ENCODE results near the gene PRKCE. TPM values are rescaled to one million over a fixed set of nuclear protein-coding genes. Genes with fewer than 3 reads are reported as not detected.

Gene PRKCE
- total RNA-seq, 4 donors from 2014 or later = 20.0 to 29.7 (median 25.2) TPM

- no peak overlapping the region for H3K27ac ChIP-seq
- H3K9me3 ChIP-seq = no peaks in the 10 kb centered on the region
- DNase-seq = no peak
- no peaks in the 10 kb centered on the region for H3K27me3 ChIP-seq
- no peaks in the 10 kb centered on the region for H3K36me3 ChIP-seq
- TF ChIP-seq POLR2A (IDR thresholded peaks at IDR 0.05) = no peak
- no peak for TF ChIP-seq CTCF (IDR thresholded peaks at IDR 0.05)
- H3K4me3 ChIP-seq = no peak overlapping the region
- peaks cover 0 to 5% (median 0%) of the 10 kb centered on the region in 4 donors for H3K4me1 ChIP-seq
Observed at GRCh38 chr2:46130511-46130910, 479.0 kb downstream of the PRKCE start.

DNA sequence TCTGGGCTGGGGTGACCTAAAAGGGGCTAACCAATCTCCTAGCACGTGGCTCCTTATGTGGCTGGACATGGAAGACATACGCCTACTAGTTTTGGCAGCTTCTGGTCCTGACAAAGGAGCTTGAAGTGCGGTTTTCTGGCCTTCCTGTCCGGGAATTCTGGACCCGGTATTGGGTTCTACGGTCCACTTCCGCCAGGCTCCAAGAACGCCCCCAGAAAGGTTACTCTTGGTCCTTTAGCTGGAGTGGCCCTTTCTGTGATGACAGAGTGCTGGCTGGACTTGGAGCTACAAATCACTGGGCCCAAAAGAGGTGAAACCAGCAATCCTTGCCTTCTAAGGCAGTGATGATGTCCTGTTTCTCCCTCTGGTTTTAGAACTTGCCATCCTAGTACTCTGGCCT, 481.5 kb downstream of the PRKCE start:
- Histone ChIP-seq H3K36me3 (no peaks in the 10 kb centered on the region), H3K9me3 (no peaks in the 10 kb centered on the region), H3K27me3 (no peaks in the 10 kb centered on the region), H3K4me1 (peaks cover 0 to 5% (median 0%) of the 10 kb centered on the region in 4 donors), H3K27ac (no peak overlapping the region), H3K4me3 (no peak overlapping the region)
- DNase-seq = no peak
- TF ChIP-seq CTCF (IDR thresholded peaks at IDR 0.05) = no peak

DNA sequence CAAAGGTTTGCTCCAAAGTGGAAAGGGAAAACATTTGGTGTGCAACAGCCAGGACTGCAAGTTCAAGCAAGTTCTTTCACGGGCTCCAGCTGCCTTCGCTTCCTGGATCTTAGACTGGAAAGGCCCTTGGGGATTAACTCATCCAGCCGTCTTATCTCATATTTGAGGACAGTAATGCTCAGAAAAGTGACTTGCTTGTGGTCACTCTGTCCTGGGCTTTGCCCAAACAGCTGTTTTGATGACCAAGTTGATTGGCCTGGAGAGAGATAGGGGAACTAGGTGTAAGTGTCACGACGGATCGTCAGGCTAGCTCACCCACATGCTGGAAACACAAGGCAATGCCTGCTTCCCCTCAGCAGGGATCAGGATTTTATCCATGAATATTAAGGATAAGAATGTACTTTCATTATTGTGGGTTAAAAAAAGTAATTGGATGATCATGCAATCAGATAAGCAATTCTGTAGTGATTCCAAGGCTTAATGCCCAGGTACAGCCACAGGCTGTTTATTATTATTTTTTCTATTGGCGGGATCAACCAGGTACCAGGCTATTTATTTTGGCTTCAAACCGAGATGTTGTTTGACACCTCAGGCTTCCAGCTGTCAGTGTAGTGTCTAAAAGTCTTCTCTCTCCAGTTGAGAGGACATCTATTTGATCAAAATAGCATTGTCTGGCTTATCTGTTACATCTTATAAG, 483.2 kb downstream of the PRKCE start:
- H3K36me3 ChIP-seq = no peaks in the 10 kb centered on the region
- H3K27ac ChIP-seq = peak overlapping the region in 1 of 4 donors; percentile 24
- TF ChIP-seq CTCF (IDR thresholded peaks at IDR 0.05) = no peak
- TF ChIP-seq POLR2A (IDR thresholded peaks at IDR 0.05) = no peak
- H3K27me3 ChIP-seq = no peaks in the 10 kb centered on the region
- no peak for DNase-seq
- H3K4me3 ChIP-seq = no peak overlapping the region
- peaks cover 0 to 1% (median 0%) of the 10 kb centered on the region in 4 donors for H3K4me1 ChIP-seq
- H3K9me3 ChIP-seq = no peaks in the 10 kb centered on the region

- H3K4me1 ChIP-seq = no peaks in the 10 kb centered on the region
- H3K4me3 ChIP-seq = no peak overlapping the region
- DNase-seq = no peak
- H3K9me3 ChIP-seq = no peaks in the 10 kb centered on the region
- H3K36me3 ChIP-seq = no peaks in the 10 kb centered on the region
- no peaks in the 10 kb centered on the region for H3K27me3 ChIP-seq
- H3K27ac ChIP-seq = no peak overlapping the region
- TF ChIP-seq CTCF (IDR thresholded peaks at IDR 0.05) = no peak
- no peak for TF ChIP-seq POLR2A (IDR thresholded peaks at IDR 0.05)
Observed at GRCh38 chr2:46135228-46135855, 483.9 kb downstream of the PRKCE start.

GRCh38 chr2:46135958-46136357, 484.5 kb downstream of the PRKCE start:
- Histone ChIP-seq H3K4me3 (no peak overlapping the region), H3K4me1 (no peaks in the 10 kb centered on the region), H3K9me3 (no peaks in the 10 kb centered on the region), H3K27ac (no peak overlapping the region), H3K36me3 (no peaks in the 10 kb centered on the region), H3K27me3 (no peaks in the 10 kb centered on the region)
- TF ChIP-seq POLR2A (IDR thresholded peaks at IDR 0.05) = no peak
- TF ChIP-seq CTCF (IDR thresholded peaks at IDR 0.05) = no peak
- no peak for DNase-seq
